SU-DHL-6 (cell line): Measurements from ENCODE around the gene SUGCT.

Experiments used
- H2AFZ ChIP-seq: fragments of 200-600 bp; sonication (generic); 2 replicates; pipeline ENCODE4 v1.6.1; 2014; ENCODE audit warnings: low read depth, mild to moderate bottlenecking, moderate library complexity, mixed read lengths, antibody characterized with exemption, low read length; ENCODE audit not compliant: severe bottlenecking
- H3F3A ChIP-seq: fragments of 200-600 bp; shearing (Covaris generic); 2 replicates; pipeline ENCODE4 v1.6.0; 2016; ENCODE audit warnings: antibody characterized with exemption, mild to moderate bottlenecking; ENCODE audit not compliant: insufficient read depth
- H3K27ac ChIP-seq: fragments of 200-600 bp; sonication (generic); 2 replicates; pipeline ENCODE4 v1.5.1; 2016; ENCODE audit warnings: low read depth, mild to moderate bottlenecking, low read length, moderate library complexity, mixed read lengths
- H3K27me3 ChIP-seq: fragments of 200-600 bp; sonication (generic), shearing (Covaris generic); 2 replicates; pipeline ENCODE4 v1.6.0; 2014; ENCODE audit warnings: mild to moderate bottlenecking, low read length
- H3K36me3 ChIP-seq: fragments of 200-600 bp; sonication (generic); 2 replicates; pipeline ENCODE4 v1.6.1; 2014; ENCODE audit warnings: mild to moderate bottlenecking, low read length, mixed read lengths
- H3K4me2 ChIP-seq: fragments of 300-600, 200-600 bp; shearing (Covaris generic), sonication (generic); 2 replicates; pipeline ENCODE4 v1.6.0; 2014; ENCODE audit warnings: low read length, low read depth, mild to moderate bottlenecking; ENCODE audit not compliant: poor library complexity, severe bottlenecking
- H3K4me3 ChIP-seq: fragments of 200-600 bp; sonication (generic); 2 replicates; pipeline ENCODE4 v1.5.1; 2014; ENCODE audit warnings: antibody characterized with exemption, low read length, mild to moderate bottlenecking, mixed read lengths; ENCODE audit not compliant: insufficient read depth, poor library complexity, severe bottlenecking
- H3K79me2 ChIP-seq: fragments of 200-600 bp; sonication (generic); 2 replicates; pipeline ENCODE4 v1.6.1; 2014; ENCODE audit warnings: mild to moderate bottlenecking, low read length, moderate library complexity; ENCODE audit not compliant: insufficient read depth
- H3K9ac ChIP-seq: fragments of 200-600 bp; sonication (generic); 2 replicates; pipeline ENCODE4 v1.7.0; 2014; ENCODE audit warnings: mild to moderate bottlenecking, low read length
- H3K9me2 ChIP-seq: fragments of 200-600 bp; sonication (generic); replicated peaks from 2 replicates; pipeline ENCODE4 v1.6.1; 2014; ENCODE audit warnings: low read length; ENCODE audit not compliant: insufficient read depth
- H3K9me3 ChIP-seq: fragments of 200-600 bp; sonication (generic); 2 replicates; pipeline ENCODE4 v1.6.1; 2014; ENCODE audit warnings: low read length, mixed read lengths; ENCODE audit not compliant: insufficient read depth
- H4K20me1 ChIP-seq: fragments of 200-600 bp; sonication (generic); 2 replicates; pipeline ENCODE4 v1.6.1; 2014; ENCODE audit warnings: low read depth, mild to moderate bottlenecking, antibody characterized with exemption, low read length, moderate library complexity, mixed read lengths
- EZH2phosphoT487 ChIP-seq: fragments of 200-600 bp; sonication (generic), shearing (Covaris generic); conservative IDR thresholded peaks from 2 replicates; pipeline ENCODE4 v1.6.1; 2018; ENCODE audit warnings: mild to moderate bottlenecking, antibody characterized with exemption, low read length, moderate library complexity, mixed read lengths
- TF ChIP-seq, protein P1 (sequence below): fragments of 200-600 bp; sonication (generic); IDR thresholded peaks from one replicate; pipeline ENCODE4 v1.5.1; 2017; ENCODE audit warnings: antibody characterized with exemption, mild to moderate bottlenecking, low read length, moderate library complexity; ENCODE audit not compliant: insufficient read depth, poor library complexity, severe bottlenecking

SUGCT gene

DNA sequence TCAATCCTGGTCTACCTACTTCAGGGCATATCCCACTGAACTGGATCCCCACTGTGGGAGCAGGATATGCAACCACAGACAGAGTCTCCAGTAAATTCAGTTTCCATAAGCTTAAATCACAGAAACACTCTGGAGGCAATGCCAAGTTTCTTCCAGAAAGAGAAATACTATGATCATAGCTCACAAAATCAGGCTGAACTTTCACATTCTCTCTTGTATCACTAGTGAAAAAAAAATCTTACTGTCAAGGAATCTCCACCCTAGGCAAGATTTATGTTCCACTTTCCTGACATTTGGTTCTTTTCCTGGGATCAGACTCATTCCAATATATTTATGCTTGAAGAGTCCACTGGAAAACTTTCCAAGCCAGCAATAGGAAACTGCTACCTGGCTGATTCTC, 749.0 kb downstream of the SUGCT start:
- no peaks in the 10 kb centered on the region for H3K36me3 ChIP-seq
- TF ChIP-seq, protein P1, sequence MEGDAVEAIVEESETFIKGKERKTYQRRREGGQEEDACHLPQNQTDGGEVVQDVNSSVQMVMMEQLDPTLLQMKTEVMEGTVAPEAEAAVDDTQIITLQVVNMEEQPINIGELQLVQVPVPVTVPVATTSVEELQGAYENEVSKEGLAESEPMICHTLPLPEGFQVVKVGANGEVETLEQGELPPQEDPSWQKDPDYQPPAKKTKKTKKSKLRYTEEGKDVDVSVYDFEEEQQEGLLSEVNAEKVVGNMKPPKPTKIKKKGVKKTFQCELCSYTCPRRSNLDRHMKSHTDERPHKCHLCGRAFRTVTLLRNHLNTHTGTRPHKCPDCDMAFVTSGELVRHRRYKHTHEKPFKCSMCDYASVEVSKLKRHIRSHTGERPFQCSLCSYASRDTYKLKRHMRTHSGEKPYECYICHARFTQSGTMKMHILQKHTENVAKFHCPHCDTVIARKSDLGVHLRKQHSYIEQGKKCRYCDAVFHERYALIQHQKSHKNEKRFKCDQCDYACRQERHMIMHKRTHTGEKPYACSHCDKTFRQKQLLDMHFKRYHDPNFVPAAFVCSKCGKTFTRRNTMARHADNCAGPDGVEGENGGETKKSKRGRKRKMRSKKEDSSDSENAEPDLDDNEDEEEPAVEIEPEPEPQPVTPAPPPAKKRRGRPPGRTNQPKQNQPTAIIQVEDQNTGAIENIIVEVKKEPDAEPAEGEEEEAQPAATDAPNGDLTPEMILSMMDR: no peak
- no peak for TF ChIP-seq EZH2phosphoT487
- no peak overlapping the region for H3K4me2 ChIP-seq
- H3K79me2 ChIP-seq: no peaks in the 10 kb centered on the region
- H3K27ac ChIP-seq: no peak overlapping the region
- no peaks in the 10 kb centered on the region for H3K9me2 ChIP-seq
- H4K20me1 ChIP-seq: no peaks in the 10 kb centered on the region
- no peak overlapping the region for H2AFZ ChIP-seq
- H3K27me3 ChIP-seq: no peaks in the 10 kb centered on the region
- no peaks in the 10 kb centered on the region for H3F3A ChIP-seq
- no peaks in the 10 kb centered on the region for H3K9me3 ChIP-seq
- no peak overlapping the region for H3K4me3 ChIP-seq
- H3K9ac ChIP-seq: no peak overlapping the region

DNA sequence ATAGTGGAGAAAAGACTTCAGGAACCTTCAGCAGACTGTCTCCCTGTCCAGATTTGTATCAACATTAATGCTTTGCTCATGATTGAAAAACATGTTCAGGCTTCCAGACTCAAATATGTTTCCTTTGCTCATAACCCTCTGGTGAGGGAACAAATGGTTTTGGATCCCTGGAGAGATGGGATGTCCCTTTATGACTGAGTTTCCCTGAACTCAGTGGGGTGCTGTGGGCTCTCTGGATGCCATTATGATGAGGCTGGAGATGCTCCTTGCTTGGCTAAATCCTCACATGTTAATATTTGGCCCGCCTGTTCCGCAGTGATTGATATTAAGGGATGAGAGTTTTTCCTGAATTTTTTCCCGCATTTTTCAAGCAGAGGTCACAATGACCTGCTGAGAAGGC, 749.4 kb downstream of the SUGCT start:
- no peak for TF ChIP-seq EZH2phosphoT487
- TF ChIP-seq, protein P1: no peak
- H2AFZ ChIP-seq: no peak overlapping the region
- H3K4me3 ChIP-seq: no peak overlapping the region
- no peaks in the 10 kb centered on the region for H3K9me2 ChIP-seq
- H4K20me1 ChIP-seq: no peaks in the 10 kb centered on the region
- H3K9ac ChIP-seq: no peak overlapping the region
- H3K79me2 ChIP-seq: no peaks in the 10 kb centered on the region
- H3F3A ChIP-seq: no peaks in the 10 kb centered on the region
- H3K27ac ChIP-seq: no peak overlapping the region
- no peak overlapping the region for H3K4me2 ChIP-seq
- no peaks in the 10 kb centered on the region for H3K36me3 ChIP-seq
- H3K27me3 ChIP-seq: no peaks in the 10 kb centered on the region
- no peaks in the 10 kb centered on the region for H3K9me3 ChIP-seq

DNA sequence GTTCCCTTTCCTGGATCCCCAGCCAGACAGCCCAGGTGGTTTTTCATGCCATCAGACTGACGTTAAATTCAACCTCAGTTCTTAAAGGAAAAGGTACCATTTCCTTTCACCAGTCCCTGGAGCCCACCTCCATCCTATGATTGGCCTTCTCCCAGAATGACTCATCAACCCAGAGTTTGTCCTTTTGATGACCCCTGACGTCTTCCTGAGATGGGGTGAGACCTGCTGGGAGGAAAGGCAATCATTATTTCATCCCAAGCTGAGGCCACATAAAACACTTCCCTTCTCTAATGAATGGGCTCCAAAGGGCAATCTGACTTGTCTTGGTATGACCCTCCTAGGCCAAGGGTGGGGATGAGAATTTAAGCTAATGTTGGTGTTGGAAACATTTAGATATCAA, 750.7 kb downstream of the SUGCT start:
- Histone ChIP-seq H3K9me2 (no peaks in the 10 kb centered on the region), H2AFZ (no peak overlapping the region), H3K36me3 (peaks cover 2% of the 10 kb centered on the region; the same call in 1 of the 2 replicates), H3F3A (no peaks in the 10 kb centered on the region), H4K20me1 (no peaks in the 10 kb centered on the region), H3K9ac (no peak overlapping the region), H3K27ac (no peak overlapping the region), H3K9me3 (no peaks in the 10 kb centered on the region), H3K27me3 (no peaks in the 10 kb centered on the region), H3K4me2 (no peak overlapping the region), H3K4me3 (no peak overlapping the region), H3K79me2 (no peaks in the 10 kb centered on the region)
- TF ChIP-seq, protein P1: no peak
- no peak for TF ChIP-seq EZH2phosphoT487
